ENCODE results near the gene KCP.

The KCP gene

DNA sequence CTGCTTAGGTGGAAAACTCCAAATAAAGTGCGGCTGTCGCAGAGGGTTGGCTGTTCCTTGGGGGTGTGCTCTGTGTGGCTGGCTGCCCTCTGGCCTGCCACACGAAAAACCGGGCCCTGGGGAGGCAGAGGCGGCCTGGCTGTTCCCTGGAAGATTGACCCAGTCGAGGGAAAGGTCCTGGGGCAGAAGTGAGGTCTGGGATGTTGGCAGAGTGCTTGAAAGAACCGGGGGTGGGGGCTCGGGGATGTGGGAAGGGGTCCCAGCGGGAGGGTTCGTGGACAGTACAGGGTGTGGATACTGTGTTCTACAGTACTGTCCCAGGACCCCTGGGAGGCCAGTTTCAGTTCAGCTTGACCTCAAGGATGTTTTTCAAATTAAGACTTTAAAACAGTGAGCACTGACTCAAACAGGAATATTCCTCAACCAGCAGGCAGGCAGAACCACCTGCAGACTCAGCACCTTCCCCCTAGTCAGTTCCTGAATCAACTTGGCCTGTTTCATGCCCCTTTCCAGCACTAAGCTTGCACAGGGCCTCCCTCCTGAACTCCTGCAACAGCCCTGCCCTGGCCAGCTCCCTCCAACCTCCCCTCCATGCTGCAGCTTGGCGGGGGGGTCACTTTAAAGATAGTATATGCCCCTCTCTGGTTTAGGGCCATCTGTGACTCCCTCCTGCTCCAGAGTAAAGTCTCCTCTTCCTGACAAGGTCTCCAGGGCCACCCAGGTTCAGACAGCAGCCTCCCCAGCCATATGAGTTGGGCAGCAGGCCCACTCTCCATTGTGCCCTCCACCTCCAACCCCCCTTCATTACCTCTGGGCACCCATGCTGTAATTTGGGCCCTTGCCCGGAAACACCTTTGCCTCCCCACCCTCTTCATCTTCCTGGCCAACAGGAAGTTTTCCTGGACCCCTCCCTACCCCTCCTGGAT lies 51.0 kb downstream of the KCP start:
- no peaks in the 10 kb centered on the region for H3K9me3 ChIP-seq (ENCODE audit: control extremely low read depth in 1 of 5, control insufficient read depth in 4 of 5, insufficient read depth in 2 of 5, low read depth in 1 of 5, low read length in 4 of 5)
- POLR2A ChIA-PET, result no interaction called here
- no peaks in the 10 kb centered on the region for H3K36me3 ChIP-seq (ENCODE audit: control insufficient read depth in 4 of 4, insufficient read depth in 4 of 4, low read length in 3 of 4)
- no peaks in the 10 kb centered on the region for H3K27me3 ChIP-seq (replicated peaks in 2 of 5; ENCODE audit: control insufficient read depth in 4 of 5, insufficient read depth in 5 of 5, low read length in 4 of 5)
- CTCF ChIA-PET, result interaction anchor here (0.8 to 6.4 kb wide), 8 partner anchors 9 to 27 kb away, joined by 3 to 123 read pairs (median 4); no protein-coding TSS in a partner anchor
- H3K4me3 ChIP-seq (ENCODE audit: control insufficient read depth in 1 of 7, extremely low read depth in 1 of 7, insufficient read depth in 4 of 7, low read depth in 2 of 7, low read length in 6 of 7), result peak overlapping the region in 1 of 7 experiments; percentile 25
- H3K27ac ChIP-seq (ENCODE audit: insufficient read depth in 1 of 2, low read depth in 1 of 2, low read length in 2 of 2, poor library complexity in 1 of 2, severe bottlenecking in 2 of 2), result peak overlapping the region in 1 of 2 experiments; percentile 14
- peaks cover 3 to 39% (median 35%) of the 10 kb centered on the region in 4 experiments for H3K4me1 ChIP-seq (ENCODE audit: control extremely low read depth in 1 of 4, control insufficient read depth in 4 of 4, insufficient read depth in 4 of 4, low read length in 3 of 4)
- 95% methylated on average over 7 of the region's 12 CpGs for WGBS (ENCODE audit: insufficient coverage)
- DNase-seq, result peak in 1 of 3 donors; percentile 21

- 92% methylated on average over 13 of the region's 18 CpGs for WGBS (ENCODE audit: insufficient coverage)
- ChIA-PET POLR2A (no interaction called here), CTCF (interaction anchor here (2.2 to 6.4 kb wide), 3 partner anchors 11 to 26 kb away, joined by 6 to 123 read pairs (median 12); no protein-coding TSS in a partner anchor)
- peak overlapping the region in 1 of 2 experiments; percentile 14 for H3K27ac ChIP-seq (ENCODE audit: insufficient read depth in 1 of 2, low read depth in 1 of 2, low read length in 2 of 2, poor library complexity in 1 of 2, severe bottlenecking in 2 of 2)
- no peaks in the 10 kb centered on the region for H3K36me3 ChIP-seq (ENCODE audit: control insufficient read depth in 4 of 4, insufficient read depth in 4 of 4, low read length in 3 of 4)
- peaks cover 3 to 32% (median 31%) of the 10 kb centered on the region in 4 experiments for H3K4me1 ChIP-seq (ENCODE audit: control extremely low read depth in 1 of 4, control insufficient read depth in 4 of 4, insufficient read depth in 4 of 4, low read length in 3 of 4)
- H3K9me3 ChIP-seq (ENCODE audit: control extremely low read depth in 1 of 5, control insufficient read depth in 4 of 5, insufficient read depth in 2 of 5, low read depth in 1 of 5, low read length in 4 of 5), result no peaks in the 10 kb centered on the region
- H3K4me3 ChIP-seq (ENCODE audit: control insufficient read depth in 1 of 7, extremely low read depth in 1 of 7, insufficient read depth in 4 of 7, low read depth in 2 of 7, low read length in 6 of 7), result no peak overlapping the region
- DNase-seq, result no peak
- no peaks in the 10 kb centered on the region for H3K27me3 ChIP-seq (replicated peaks in 2 of 5; ENCODE audit: control insufficient read depth in 4 of 5, insufficient read depth in 5 of 5, low read length in 4 of 5)
Observed at GRCh38 chr7:128858380-128859231, 51.9 kb downstream of the KCP start.

GRCh38 chr7:128856001-128856718 lies 54.3 kb downstream of the KCP start:
- WGBS (ENCODE audit: insufficient coverage), result 88% methylated on average over 8 of the region's 17 CpGs
- CTCF ChIA-PET, result interaction anchor here (1.0 to 1.8 kb wide), 3 partner anchors 14 to 23 kb away, joined by 5 to 8 read pairs (median 5); no protein-coding TSS in a partner anchor

GRCh38 chr7:128855559-128855958 lies 55.0 kb downstream of the KCP start:
- no peak for DNase-seq
- Histone ChIP-seq H3K27ac (ENCODE audit: insufficient read depth in 1 of 2, low read depth in 1 of 2, low read length in 2 of 2, poor library complexity in 1 of 2, severe bottlenecking in 2 of 2) (no peak overlapping the region), H3K36me3 (ENCODE audit: control insufficient read depth in 4 of 4, insufficient read depth in 4 of 4, low read length in 3 of 4) (no peaks in the 10 kb centered on the region), H3K4me3 (ENCODE audit: control insufficient read depth in 1 of 7, extremely low read depth in 1 of 7, insufficient read depth in 4 of 7, low read depth in 2 of 7, low read length in 6 of 7) (no peak overlapping the region), H3K4me1 (ENCODE audit: control extremely low read depth in 1 of 4, control insufficient read depth in 4 of 4, insufficient read depth in 4 of 4, low read length in 3 of 4) (peaks cover 0 to 19% (median 16%) of the 10 kb centered on the region in 4 experiments), H3K9me3 (ENCODE audit: control extremely low read depth in 1 of 5, control insufficient read depth in 4 of 5, insufficient read depth in 2 of 5, low read depth in 1 of 5, low read length in 4 of 5) (no peaks in the 10 kb centered on the region), H3K27me3 (replicated peaks in 2 of 5; ENCODE audit: control insufficient read depth in 4 of 5, insufficient read depth in 5 of 5, low read length in 4 of 5) (no peaks in the 10 kb centered on the region)
- ChIA-PET POLR2A (no interaction called here), CTCF (interaction anchor here (1.5 to 1.8 kb wide), 2 partner anchors 13 to 20 kb away, joined by 5 to 8 read pairs; no protein-coding TSS in a partner anchor)
- WGBS (ENCODE audit: insufficient coverage), result 100% methylated on average over 3 of the region's 3 CpGs

More at GRCh38 chr7:128856001-128856718, 54.3 kb downstream of the KCP start:
- Histone ChIP-seq H3K36me3 (ENCODE audit: control insufficient read depth in 4 of 4, insufficient read depth in 4 of 4, low read length in 3 of 4) (no peaks in the 10 kb centered on the region), H3K9me3 (ENCODE audit: control extremely low read depth in 1 of 5, control insufficient read depth in 4 of 5, insufficient read depth in 2 of 5, low read depth in 1 of 5, low read length in 4 of 5) (no peaks in the 10 kb centered on the region), H3K27me3 (replicated peaks in 2 of 5; ENCODE audit: control insufficient read depth in 4 of 5, insufficient read depth in 5 of 5, low read length in 4 of 5) (no peaks in the 10 kb centered on the region), H3K4me3 (ENCODE audit: control insufficient read depth in 1 of 7, extremely low read depth in 1 of 7, insufficient read depth in 4 of 7, low read depth in 2 of 7, low read length in 6 of 7) (no peak overlapping the region), H3K4me1 (ENCODE audit: control extremely low read depth in 1 of 4, control insufficient read depth in 4 of 4, insufficient read depth in 4 of 4, low read length in 3 of 4) (peaks cover 0 to 25% (median 21%) of the 10 kb centered on the region in 4 experiments), H3K27ac (ENCODE audit: insufficient read depth in 1 of 2, low read depth in 1 of 2, low read length in 2 of 2, poor library complexity in 1 of 2, severe bottlenecking in 2 of 2) (no peak overlapping the region)
- POLR2A ChIA-PET, result no interaction called here
- DNase-seq, result no peak

DNA sequence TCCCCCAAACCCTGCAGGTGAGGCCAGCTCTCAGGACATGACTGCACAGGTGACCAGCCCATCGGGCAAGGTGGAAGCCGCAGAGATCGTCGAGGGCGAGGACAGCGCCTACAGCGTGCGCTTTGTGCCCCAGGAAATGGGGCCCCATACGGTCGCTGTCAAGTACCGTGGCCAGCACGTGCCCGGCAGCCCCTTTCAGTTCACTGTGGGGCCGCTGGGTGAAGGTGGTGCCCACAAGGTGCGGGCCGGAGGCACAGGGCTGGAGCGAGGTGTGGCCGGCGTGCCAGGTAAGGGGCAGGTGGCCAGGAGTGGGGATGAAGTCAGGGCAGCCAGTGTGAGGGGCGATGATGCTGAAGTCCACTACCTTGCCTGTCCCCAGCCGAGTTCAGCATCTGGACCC lies 56.1 kb downstream of the KCP start:
- DNase-seq, result no peak
- Histone ChIP-seq H3K27me3 (replicated peaks in 2 of 5; ENCODE audit: control insufficient read depth in 4 of 5, insufficient read depth in 5 of 5, low read length in 4 of 5) (no peaks in the 10 kb centered on the region), H3K9me3 (ENCODE audit: control extremely low read depth in 1 of 5, control insufficient read depth in 4 of 5, insufficient read depth in 2 of 5, low read depth in 1 of 5, low read length in 4 of 5) (no peaks in the 10 kb centered on the region), H3K4me3 (ENCODE audit: control insufficient read depth in 1 of 7, extremely low read depth in 1 of 7, insufficient read depth in 4 of 7, low read depth in 2 of 7, low read length in 6 of 7) (no peak overlapping the region), H3K36me3 (ENCODE audit: control insufficient read depth in 4 of 4, insufficient read depth in 4 of 4, low read length in 3 of 4) (no peaks in the 10 kb centered on the region), H3K27ac (ENCODE audit: insufficient read depth in 1 of 2, low read depth in 1 of 2, low read length in 2 of 2, poor library complexity in 1 of 2, severe bottlenecking in 2 of 2) (no peak overlapping the region), H3K4me1 (ENCODE audit: control extremely low read depth in 1 of 4, control insufficient read depth in 4 of 4, insufficient read depth in 4 of 4, low read length in 3 of 4) (peaks cover 0 to 7% (median 5%) of the 10 kb centered on the region in 4 experiments)
- 95% methylated on average over 17 of the region's 21 CpGs for WGBS (ENCODE audit: insufficient coverage)
- POLR2A ChIA-PET, result no interaction called here
- CTCF ChIA-PET, result no interaction called here

DNA sequence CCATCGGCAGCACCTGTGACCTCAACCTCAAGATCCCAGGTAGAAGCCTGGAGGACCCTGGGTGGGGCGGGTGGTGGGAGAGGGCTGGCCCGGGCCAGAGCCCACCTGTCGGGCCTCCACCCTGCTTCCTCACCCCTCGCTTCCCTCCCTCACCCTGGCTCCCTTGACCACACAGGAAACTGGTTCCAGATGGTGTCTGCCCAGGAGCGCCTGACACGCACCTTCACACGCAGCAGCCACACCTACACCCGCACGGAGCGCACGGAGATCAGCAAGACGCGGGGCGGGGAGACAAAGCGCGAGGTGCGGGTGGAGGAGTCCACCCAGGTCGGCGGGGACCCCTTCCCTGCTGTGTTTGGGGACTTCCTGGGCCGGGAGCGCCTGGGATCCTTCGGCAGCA lies 56.7 kb downstream of the KCP start:
- Histone ChIP-seq H3K36me3 (ENCODE audit: control insufficient read depth in 4 of 4, insufficient read depth in 4 of 4, low read length in 3 of 4) (no peaks in the 10 kb centered on the region), H3K4me1 (ENCODE audit: control extremely low read depth in 1 of 4, control insufficient read depth in 4 of 4, insufficient read depth in 4 of 4, low read length in 3 of 4) (peaks cover 0 to 4% (median 1%) of the 10 kb centered on the region in 4 experiments), H3K9me3 (ENCODE audit: control extremely low read depth in 1 of 5, control insufficient read depth in 4 of 5, insufficient read depth in 2 of 5, low read depth in 1 of 5, low read length in 4 of 5) (no peaks in the 10 kb centered on the region), H3K4me3 (ENCODE audit: control insufficient read depth in 1 of 7, extremely low read depth in 1 of 7, insufficient read depth in 4 of 7, low read depth in 2 of 7, low read length in 6 of 7) (no peak overlapping the region), H3K27me3 (replicated peaks in 2 of 5; ENCODE audit: control insufficient read depth in 4 of 5, insufficient read depth in 5 of 5, low read length in 4 of 5) (no peaks in the 10 kb centered on the region), H3K27ac (ENCODE audit: insufficient read depth in 1 of 2, low read depth in 1 of 2, low read length in 2 of 2, poor library complexity in 1 of 2, severe bottlenecking in 2 of 2) (no peak overlapping the region)
- 74% methylated on average over 20 of the region's 23 CpGs for WGBS (ENCODE audit: insufficient coverage)
- DNase-seq, result peak in 2 of 3 donors; percentile 50 to 54
- ChIA-PET CTCF (no interaction called here), POLR2A (no interaction called here)
